ENCODE measurements around the gene ZNF275. TPM values are rescaled to one million over a fixed set of nuclear protein-coding genes. Genes with fewer than 3 reads are reported as not detected.

Gene ZNF275
- total and polyA plus RNA-seq, 10 of the 15 experiments (the other 5 are each of a cell fraction or from before 2014, with no cell fraction given) = 1.3 to 17.4 (median 6.2) TPM

DNA sequence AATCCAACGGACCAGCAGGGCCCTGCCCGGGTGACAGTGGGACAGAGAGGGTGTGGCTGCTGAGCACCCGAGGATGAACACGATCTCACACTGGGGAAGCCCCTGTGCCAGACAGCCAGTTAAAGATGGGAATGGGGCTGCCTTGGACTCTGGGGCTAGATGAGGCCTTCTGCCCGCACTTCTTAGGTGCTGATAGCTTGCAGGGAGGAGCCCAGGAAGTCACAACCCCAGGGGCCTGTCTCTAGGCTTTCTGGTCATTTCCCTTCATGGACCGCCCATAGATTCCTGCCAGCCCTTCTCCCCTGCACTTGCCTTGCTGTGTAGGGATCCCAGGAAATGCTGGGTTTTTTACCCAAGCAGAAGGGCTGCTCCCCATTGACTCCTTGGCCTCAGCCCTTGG is 6.2 kb downstream of the ZNF275 start:
- Histone ChIP-seq H3K4me2 (ENCODE audit: control insufficient read depth, insufficient read depth) (no peak overlapping the region), H3K4me3 (no peak overlapping the region), H3K79me2 (ENCODE audit: control insufficient read depth, insufficient read depth, low read length) (peaks cover 30% of the 10 kb centered on the region), H3K4me1 (ENCODE audit: control insufficient read depth, insufficient read depth, low read length) (peaks cover 6% of the 10 kb centered on the region; the same call in 1 of the 2 replicates), H4K20me1 (ENCODE audit: control insufficient read depth, insufficient read depth) (no peaks in the 10 kb centered on the region), H3K27me3 (replicated peaks in 1 of 2; ENCODE audit: control insufficient read depth in 2 of 2, insufficient read depth in 2 of 2, low read length in 1 of 2) (no peaks in the 10 kb centered on the region), H3K9me3 (replicated peaks; ENCODE audit: control insufficient read depth, insufficient read depth, low read length) (no peaks in the 10 kb centered on the region; the same call in 2 of the 3 replicates), H3K36me3 (ENCODE audit: control insufficient read depth in 2 of 2, insufficient read depth in 2 of 2, low read length in 1 of 2) (peaks cover 0 to 6% of the 10 kb centered on the region in 2 experiments; a peak in 1 of 4 replicates), H3K9ac (ENCODE audit: control insufficient read depth, insufficient read depth, low read length) (no peak overlapping the region), H3K27ac (ENCODE audit: control insufficient read depth, insufficient read depth) (no peak overlapping the region), H2AFZ (ENCODE audit: control insufficient read depth, low read depth, low read length) (no peak overlapping the region)
- RAD21 ChIA-PET (ENCODE audit: unreplicated experiment) = no interaction called here
- DNase-seq (ENCODE audit: low read depth, low spot score) (no peak), ATAC-seq (no peak), FAIRE-seq (no peak)
- WGBS (ENCODE audit: insufficient coverage, insufficient replicate concordance, low lambda C conversion rate, missing lambda C conversion rate) = 50% methylated on average over 6 of the region's 6 CpGs
- CTCF ChIA-PET = no interaction called here
- SMC1A ChIA-PET (ENCODE audit: uncharacterized antibody, unreplicated experiment) = no interaction called here
- intact Hi-C loops (cut with micrococcal nuclease; ENCODE audit: unreplicated experiment) = no loop called here
- in situ Hi-C loops (cut with MboI) = no loop called here
- BruUV-seq (replicated peaks) = no TSS peak
- POLR2A ChIA-PET = no interaction called here
- TF ChIP-seq EZH2 (IDR thresholded peaks at IDR 0.05; ENCODE audit: borderline replicate concordance, control insufficient read depth, low read depth, low read length) (no peak), FOS (IDR thresholded peaks at IDR 0.05; ENCODE audit: borderline replicate concordance, extremely low read depth, insufficient read length) (no peak), MEF2B (IDR thresholded peaks at IDR 0.05; ENCODE audit: partially characterized antibody, poor library complexity, severe bottlenecking) (no peak), RFX5 (IDR thresholded peaks at IDR 0.05; ENCODE audit: low read depth, low read length) (no peak), ZNF207 (IDR thresholded peaks at IDR 0.05; ENCODE audit: borderline replicate concordance) (no peak), TAF1 (IDR thresholded peaks at IDR 0.05; ENCODE audit: borderline replicate concordance, low read depth, low read length) (no peak), PAX8 (IDR thresholded peaks at IDR 0.05) (no peak), BACH1 (IDR thresholded peaks at IDR 0.05; ENCODE audit: borderline replicate concordance) (no peak), ATF7 (IDR thresholded peaks at IDR 0.05; ENCODE audit: low read depth) (no peak), TARDBP (IDR thresholded peaks at IDR 0.05; ENCODE audit: borderline replicate concordance) (no peak), SREBF1 (IDR thresholded peaks at IDR 0.05; ENCODE audit: low read length) (no peak), NR2C2 (IDR thresholded peaks at IDR 0.05; ENCODE audit: borderline replicate concordance, control insufficient read depth, insufficient read length, low read depth) (no peak), POLR2A (IDR thresholded peaks at IDR 0.05; ENCODE audit: low read depth, low read length) (no peak)
- TF ChIP-seq, protein P1, sequence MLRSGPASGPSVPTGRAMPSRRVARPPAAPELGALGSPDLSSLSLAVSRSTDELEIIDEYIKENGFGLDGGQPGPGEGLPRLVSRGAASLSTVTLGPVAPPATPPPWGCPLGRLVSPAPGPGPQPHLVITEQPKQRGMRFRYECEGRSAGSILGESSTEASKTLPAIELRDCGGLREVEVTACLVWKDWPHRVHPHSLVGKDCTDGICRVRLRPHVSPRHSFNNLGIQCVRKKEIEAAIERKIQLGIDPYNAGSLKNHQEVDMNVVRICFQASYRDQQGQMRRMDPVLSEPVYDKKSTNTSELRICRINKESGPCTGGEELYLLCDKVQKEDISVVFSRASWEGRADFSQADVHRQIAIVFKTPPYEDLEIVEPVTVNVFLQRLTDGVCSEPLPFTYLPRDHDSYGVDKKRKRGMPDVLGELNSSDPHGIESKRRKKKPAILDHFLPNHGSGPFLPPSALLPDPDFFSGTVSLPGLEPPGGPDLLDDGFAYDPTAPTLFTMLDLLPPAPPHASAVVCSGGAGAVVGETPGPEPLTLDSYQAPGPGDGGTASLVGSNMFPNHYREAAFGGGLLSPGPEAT (IDR thresholded peaks at IDR 0.05; ENCODE audit: low read depth) = no peak
- TF ChIP-seq, protein P2, sequence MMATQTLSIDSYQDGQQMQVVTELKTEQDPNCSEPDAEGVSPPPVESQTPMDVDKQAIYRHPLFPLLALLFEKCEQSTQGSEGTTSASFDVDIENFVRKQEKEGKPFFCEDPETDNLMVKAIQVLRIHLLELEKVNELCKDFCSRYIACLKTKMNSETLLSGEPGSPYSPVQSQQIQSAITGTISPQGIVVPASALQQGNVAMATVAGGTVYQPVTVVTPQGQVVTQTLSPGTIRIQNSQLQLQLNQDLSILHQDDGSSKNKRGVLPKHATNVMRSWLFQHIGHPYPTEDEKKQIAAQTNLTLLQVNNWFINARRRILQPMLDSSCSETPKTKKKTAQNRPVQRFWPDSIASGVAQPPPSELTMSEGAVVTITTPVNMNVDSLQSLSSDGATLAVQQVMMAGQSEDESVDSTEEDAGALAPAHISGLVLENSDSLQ (IDR thresholded peaks at IDR 0.05) = no peak
- TF ChIP-seq, protein P3, sequence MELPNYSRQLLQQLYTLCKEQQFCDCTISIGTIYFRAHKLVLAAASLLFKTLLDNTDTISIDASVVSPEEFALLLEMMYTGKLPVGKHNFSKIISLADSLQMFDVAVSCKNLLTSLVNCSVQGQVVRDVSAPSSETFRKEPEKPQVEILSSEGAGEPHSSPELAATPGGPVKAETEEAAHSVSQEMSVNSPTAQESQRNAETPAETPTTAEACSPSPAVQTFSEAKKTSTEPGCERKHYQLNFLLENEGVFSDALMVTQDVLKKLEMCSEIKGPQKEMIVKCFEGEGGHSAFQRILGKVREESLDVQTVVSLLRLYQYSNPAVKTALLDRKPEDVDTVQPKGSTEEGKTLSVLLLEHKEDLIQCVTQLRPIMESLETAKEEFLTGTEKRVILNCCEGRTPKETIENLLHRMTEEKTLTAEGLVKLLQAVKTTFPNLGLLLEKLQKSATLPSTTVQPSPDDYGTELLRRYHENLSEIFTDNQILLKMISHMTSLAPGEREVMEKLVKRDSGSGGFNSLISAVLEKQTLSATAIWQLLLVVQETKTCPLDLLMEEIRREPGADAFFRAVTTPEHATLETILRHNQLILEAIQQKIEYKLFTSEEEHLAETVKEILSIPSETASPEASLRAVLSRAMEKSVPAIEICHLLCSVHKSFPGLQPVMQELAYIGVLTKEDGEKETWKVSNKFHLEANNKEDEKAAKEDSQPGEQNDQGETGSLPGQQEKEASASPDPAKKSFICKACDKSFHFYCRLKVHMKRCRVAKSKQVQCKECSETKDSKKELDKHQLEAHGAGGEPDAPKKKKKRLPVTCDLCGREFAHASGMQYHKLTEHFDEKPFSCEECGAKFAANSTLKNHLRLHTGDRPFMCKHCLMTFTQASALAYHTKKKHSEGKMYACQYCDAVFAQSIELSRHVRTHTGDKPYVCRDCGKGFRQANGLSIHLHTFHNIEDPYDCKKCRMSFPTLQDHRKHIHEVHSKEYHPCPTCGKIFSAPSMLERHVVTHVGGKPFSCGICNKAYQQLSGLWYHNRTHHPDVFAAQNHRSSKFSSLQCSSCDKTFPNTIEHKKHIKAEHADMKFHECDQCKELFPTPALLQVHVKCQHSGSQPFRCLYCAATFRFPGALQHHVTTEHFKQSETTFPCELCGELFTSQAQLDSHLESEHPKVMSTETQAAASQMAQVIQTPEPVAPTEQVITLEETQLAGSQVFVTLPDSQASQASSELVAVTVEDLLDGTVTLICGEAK (IDR thresholded peaks at IDR 0.05; ENCODE audit: borderline replicate concordance) = no peak
- TF ChIP-seq, protein P4, sequence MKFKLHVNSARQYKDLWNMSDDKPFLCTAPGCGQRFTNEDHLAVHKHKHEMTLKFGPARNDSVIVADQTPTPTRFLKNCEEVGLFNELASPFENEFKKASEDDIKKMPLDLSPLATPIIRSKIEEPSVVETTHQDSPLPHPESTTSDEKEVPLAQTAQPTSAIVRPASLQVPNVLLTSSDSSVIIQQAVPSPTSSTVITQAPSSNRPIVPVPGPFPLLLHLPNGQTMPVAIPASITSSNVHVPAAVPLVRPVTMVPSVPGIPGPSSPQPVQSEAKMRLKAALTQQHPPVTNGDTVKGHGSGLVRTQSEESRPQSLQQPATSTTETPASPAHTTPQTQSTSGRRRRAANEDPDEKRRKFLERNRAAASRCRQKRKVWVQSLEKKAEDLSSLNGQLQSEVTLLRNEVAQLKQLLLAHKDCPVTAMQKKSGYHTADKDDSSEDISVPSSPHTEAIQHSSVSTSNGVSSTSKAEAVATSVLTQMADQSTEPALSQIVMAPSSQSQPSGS (IDR thresholded peaks at IDR 0.05; ENCODE audit: low read length) = no peak
